GM23338 (cell line): ENCODE measurements around the gene CD46. TPM values are rescaled to one million over a fixed set of nuclear protein-coding genes. Genes with fewer than 3 reads are reported as not detected.

Source experiments
- ATAC-seq: fragments of 200-7000 bp; cut with Tn5 transposase; 3 replicates; pipeline ENCODE4 v1.9.1; 2020
- DNase-seq: peaks from one replicate; pipeline ENCODE4 v3.0.0-alpha.2; 2015; ENCODE audit warnings: low spot score
- H2AFZ ChIP-seq: fragments of 200-600 bp; sonication (generic); 2 replicates; pipeline ENCODE4 v1.8.0; 2016; ENCODE audit warnings: antibody characterized with exemption, mild to moderate bottlenecking, moderate library complexity
- H3F3A ChIP-seq: fragments of 200-600 bp; sonication (generic); replicated peaks from 2 replicates; pipeline ENCODE4 v1.8.0; 2017; ENCODE audit warnings: antibody characterized with exemption, mixed run types, low read depth
- H3K27ac ChIP-seq: fragments of 200-600 bp; sonication (generic); 2 replicates; pipeline ENCODE4 v1.6.1; 2016; ENCODE audit warnings: low read depth
- H3K27me3 ChIP-seq: fragments of 200-600 bp; sonication (generic); 2 replicates; pipeline ENCODE4 v1.8.0; 2016; ENCODE audit warnings: mild to moderate bottlenecking, mixed run types, moderate library complexity; ENCODE audit not compliant: insufficient read depth
- H3K36me3 ChIP-seq: fragments of 200-600 bp; sonication (generic); 2 replicates; pipeline ENCODE4 v1.8.0; 2016; ENCODE audit warnings: mild to moderate bottlenecking; ENCODE audit not compliant: insufficient read depth
- H3K4me1 ChIP-seq: fragments of 200-600 bp; sonication (generic); 2 replicates; pipeline ENCODE4 v1.8.0; 2016; ENCODE audit warnings: mild to moderate bottlenecking, moderate library complexity; ENCODE audit not compliant: insufficient read depth
- H3K4me2 ChIP-seq: fragments of 200-600 bp; sonication (generic); 2 replicates; pipeline ENCODE4 v1.7.1; 2017; ENCODE audit warnings: mixed run types
- H3K4me3 ChIP-seq: fragments of 200-600 bp; sonication (generic); 2 replicates; pipeline ENCODE4 v1.6.1; 2016; ENCODE audit warnings: mixed run types
- H3K79me2 ChIP-seq: fragments of 200-600 bp; sonication (generic); replicated peaks from 2 replicates; pipeline ENCODE4 v1.8.0; 2017; ENCODE audit warnings: mild to moderate bottlenecking; ENCODE audit not compliant: insufficient read depth
- H3K9me2 ChIP-seq: fragments of 200-600 bp; sonication (generic); 2 replicates; pipeline ENCODE4 v1.8.0; 2017; ENCODE audit not compliant: insufficient read depth
- H4K20me1 ChIP-seq: fragments of 200-600 bp; sonication (generic); replicated peaks from 2 replicates; pipeline ENCODE4 v1.8.0; 2017; ENCODE audit warnings: mild to moderate bottlenecking; ENCODE audit not compliant: insufficient read depth
- H3K27ac Mint-ChIP-seq: 2 replicates; pipeline ENCODE4 v1.8.0; 2020; ENCODE audit warnings: inconsistent platforms, mild to moderate bottlenecking, moderate library complexity, mixed read lengths
- H3K27me3 Mint-ChIP-seq: 3 replicates; pipeline ENCODE4 v1.8.0; 2022; ENCODE audit warnings: low read depth, mild to moderate bottlenecking, moderate library complexity, mixed read lengths, inconsistent platforms; ENCODE audit not compliant: insufficient read depth, poor library complexity
- H3K36me3 Mint-ChIP-seq: 3 replicates; pipeline ENCODE4 v1.8.0; 2021; ENCODE audit warnings: low read depth, mild to moderate bottlenecking, inconsistent platforms, moderate library complexity, mixed read lengths
- H3K4me1 Mint-ChIP-seq: 3 replicates; pipeline ENCODE4 v1.8.0; 2020; ENCODE audit warnings: mild to moderate bottlenecking, inconsistent platforms, mixed read lengths
- H3K4me3 Mint-ChIP-seq: 3 replicates; pipeline ENCODE4 v1.8.0; 2021; ENCODE audit warnings: moderate library complexity, mild to moderate bottlenecking, inconsistent platforms, mixed read lengths
- H3K9me3 Mint-ChIP-seq: 3 replicates; pipeline ENCODE4 v1.8.0; 2020; ENCODE audit warnings: moderate library complexity, mild to moderate bottlenecking, inconsistent platforms, mixed read lengths
- CREB1 ChIP-seq: fragments of 250-450 bp; sonication (Bioruptor Pico); IDR thresholded peaks from 2 replicates; pipeline ENCODE4 v1.5.0; 2020; ENCODE audit warnings: low read depth, mild to moderate bottlenecking, moderate library complexity
- JUNB ChIP-seq: IDR thresholded peaks from one replicate; pipeline ENCODE4 v1.6.1; 2016; ENCODE audit warnings: antibody characterized with exemption; ENCODE audit not compliant: unreplicated experiment
- NANOG ChIP-seq: IDR thresholded peaks from 2 replicates; pipeline ENCODE4 v1.6.1; 2016; ENCODE audit warnings: antibody characterized with exemption, borderline replicate concordance
- POLR2AphosphoS5 ChIP-seq: IDR thresholded peaks from 2 replicates; pipeline ENCODE4 v1.6.1; 2016; ENCODE audit warnings: antibody characterized with exemption, low read depth
- ZNF114 ChIP-seq: fragments of 250-450 bp; sonication (Bioruptor Pico); IDR thresholded peaks from 2 replicates; pipeline ENCODE4 v1.5.0; 2020; ENCODE audit warnings: mild to moderate bottlenecking, moderate library complexity
- ZNF331 ChIP-seq: fragments of 250-450 bp; sonication (Bioruptor Pico); IDR thresholded peaks from 2 replicates; pipeline ENCODE4 v1.5.0; 2020; ENCODE audit warnings: low read depth, mild to moderate bottlenecking, moderate library complexity
- polyA plus RNA-seq: library from polyadenylated mRNA; unstranded; fragments of >200 nt; fragmentation: Nextera tagmentation; extraction: Ambion mirVana; gene quantifications from 2 replicates; pipeline ENCODE4 v1.2.1, GENCODE V29; 2016
- total RNA-seq: library from RNA; depleted of rRNA; stranded (reverse); fragments of >200 nt; shearing (Covaris generic); gene quantifications from 2 replicates; pipeline ENCODE4 v1.2.3, GENCODE V29; 2014
- TF ChIP-seq, protein P1 (sequence below), 2 experiments: fragments of 200-600 bp in 1 of 2; sonication (generic) in 1 of 2; conservative IDR thresholded peaks; 2 replicates each; pipeline versions ENCODE4 v1.5.1 to v1.6.1; 2016 to 2017; ENCODE audit warnings: antibody characterized with exemption in 2 of 2, low read depth in 2 of 2, mild to moderate bottlenecking in 2 of 2, moderate library complexity in 1 of 2
- TF ChIP-seq, protein P2 (sequence below): IDR thresholded peaks from one replicate; pipeline ENCODE4 v1.6.1; 2018; ENCODE audit warnings: antibody characterized with exemption; ENCODE audit not compliant: unreplicated experiment
- TF ChIP-seq, protein P3 (sequence below): fragments of 250-450 bp; sonication (Bioruptor Pico); IDR thresholded peaks from 2 replicates; pipeline ENCODE4 v1.5.0; 2020; ENCODE audit warnings: mild to moderate bottlenecking, moderate library complexity

Gene CD46
- total and polyA plus RNA-seq, 2 experiments from 2014 or later = 199 to 209 TPM

GRCh38 chr1:207824691-207825408 is 73.0 kb downstream of the CD46 start:
- no peak overlapping the region for H3K27ac ChIP-seq
- H2AFZ ChIP-seq = no peak overlapping the region
- H3F3A ChIP-seq = no peaks in the 10 kb centered on the region
- no peaks in the 10 kb centered on the region for H3K79me2 ChIP-seq
- Mint-ChIP-seq H3K27me3 (peaks cover 5% of the 10 kb centered on the region), H3K27ac (no peak overlapping the region; the same call in 1 of the 2 replicates), H3K36me3 (no peaks in the 10 kb centered on the region; the same call in 2 of the 3 replicates), H3K4me1 (peaks cover 21% of the 10 kb centered on the region), H3K9me3 (no peaks in the 10 kb centered on the region), H3K4me3 (no peak overlapping the region)
- H3K4me1 ChIP-seq = no peaks in the 10 kb centered on the region
- ATAC-seq (no peak), DNase-seq (no peak)
- TF ChIP-seq JUNB (no peak), ZNF331 (CRISPR knock-in tag) (no peak), NANOG (no peak), ZNF114 (CRISPR knock-in tag) (no peak), POLR2AphosphoS5 (no peak), CREB1 (no peak)
- TF ChIP-seq, protein P1, sequence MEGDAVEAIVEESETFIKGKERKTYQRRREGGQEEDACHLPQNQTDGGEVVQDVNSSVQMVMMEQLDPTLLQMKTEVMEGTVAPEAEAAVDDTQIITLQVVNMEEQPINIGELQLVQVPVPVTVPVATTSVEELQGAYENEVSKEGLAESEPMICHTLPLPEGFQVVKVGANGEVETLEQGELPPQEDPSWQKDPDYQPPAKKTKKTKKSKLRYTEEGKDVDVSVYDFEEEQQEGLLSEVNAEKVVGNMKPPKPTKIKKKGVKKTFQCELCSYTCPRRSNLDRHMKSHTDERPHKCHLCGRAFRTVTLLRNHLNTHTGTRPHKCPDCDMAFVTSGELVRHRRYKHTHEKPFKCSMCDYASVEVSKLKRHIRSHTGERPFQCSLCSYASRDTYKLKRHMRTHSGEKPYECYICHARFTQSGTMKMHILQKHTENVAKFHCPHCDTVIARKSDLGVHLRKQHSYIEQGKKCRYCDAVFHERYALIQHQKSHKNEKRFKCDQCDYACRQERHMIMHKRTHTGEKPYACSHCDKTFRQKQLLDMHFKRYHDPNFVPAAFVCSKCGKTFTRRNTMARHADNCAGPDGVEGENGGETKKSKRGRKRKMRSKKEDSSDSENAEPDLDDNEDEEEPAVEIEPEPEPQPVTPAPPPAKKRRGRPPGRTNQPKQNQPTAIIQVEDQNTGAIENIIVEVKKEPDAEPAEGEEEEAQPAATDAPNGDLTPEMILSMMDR (conservative IDR thresholded peaks at IDR 0.05; ENCODE audit: low read depth in 2 of 2) = no peak
- TF ChIP-seq, protein P2, sequence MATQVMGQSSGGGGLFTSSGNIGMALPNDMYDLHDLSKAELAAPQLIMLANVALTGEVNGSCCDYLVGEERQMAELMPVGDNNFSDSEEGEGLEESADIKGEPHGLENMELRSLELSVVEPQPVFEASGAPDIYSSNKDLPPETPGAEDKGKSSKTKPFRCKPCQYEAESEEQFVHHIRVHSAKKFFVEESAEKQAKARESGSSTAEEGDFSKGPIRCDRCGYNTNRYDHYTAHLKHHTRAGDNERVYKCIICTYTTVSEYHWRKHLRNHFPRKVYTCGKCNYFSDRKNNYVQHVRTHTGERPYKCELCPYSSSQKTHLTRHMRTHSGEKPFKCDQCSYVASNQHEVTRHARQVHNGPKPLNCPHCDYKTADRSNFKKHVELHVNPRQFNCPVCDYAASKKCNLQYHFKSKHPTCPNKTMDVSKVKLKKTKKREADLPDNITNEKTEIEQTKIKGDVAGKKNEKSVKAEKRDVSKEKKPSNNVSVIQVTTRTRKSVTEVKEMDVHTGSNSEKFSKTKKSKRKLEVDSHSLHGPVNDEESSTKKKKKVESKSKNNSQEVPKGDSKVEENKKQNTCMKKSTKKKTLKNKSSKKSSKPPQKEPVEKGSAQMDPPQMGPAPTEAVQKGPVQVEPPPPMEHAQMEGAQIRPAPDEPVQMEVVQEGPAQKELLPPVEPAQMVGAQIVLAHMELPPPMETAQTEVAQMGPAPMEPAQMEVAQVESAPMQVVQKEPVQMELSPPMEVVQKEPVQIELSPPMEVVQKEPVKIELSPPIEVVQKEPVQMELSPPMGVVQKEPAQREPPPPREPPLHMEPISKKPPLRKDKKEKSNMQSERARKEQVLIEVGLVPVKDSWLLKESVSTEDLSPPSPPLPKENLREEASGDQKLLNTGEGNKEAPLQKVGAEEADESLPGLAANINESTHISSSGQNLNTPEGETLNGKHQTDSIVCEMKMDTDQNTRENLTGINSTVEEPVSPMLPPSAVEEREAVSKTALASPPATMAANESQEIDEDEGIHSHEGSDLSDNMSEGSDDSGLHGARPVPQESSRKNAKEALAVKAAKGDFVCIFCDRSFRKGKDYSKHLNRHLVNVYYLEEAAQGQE = no peak
- TF ChIP-seq, protein P3, sequence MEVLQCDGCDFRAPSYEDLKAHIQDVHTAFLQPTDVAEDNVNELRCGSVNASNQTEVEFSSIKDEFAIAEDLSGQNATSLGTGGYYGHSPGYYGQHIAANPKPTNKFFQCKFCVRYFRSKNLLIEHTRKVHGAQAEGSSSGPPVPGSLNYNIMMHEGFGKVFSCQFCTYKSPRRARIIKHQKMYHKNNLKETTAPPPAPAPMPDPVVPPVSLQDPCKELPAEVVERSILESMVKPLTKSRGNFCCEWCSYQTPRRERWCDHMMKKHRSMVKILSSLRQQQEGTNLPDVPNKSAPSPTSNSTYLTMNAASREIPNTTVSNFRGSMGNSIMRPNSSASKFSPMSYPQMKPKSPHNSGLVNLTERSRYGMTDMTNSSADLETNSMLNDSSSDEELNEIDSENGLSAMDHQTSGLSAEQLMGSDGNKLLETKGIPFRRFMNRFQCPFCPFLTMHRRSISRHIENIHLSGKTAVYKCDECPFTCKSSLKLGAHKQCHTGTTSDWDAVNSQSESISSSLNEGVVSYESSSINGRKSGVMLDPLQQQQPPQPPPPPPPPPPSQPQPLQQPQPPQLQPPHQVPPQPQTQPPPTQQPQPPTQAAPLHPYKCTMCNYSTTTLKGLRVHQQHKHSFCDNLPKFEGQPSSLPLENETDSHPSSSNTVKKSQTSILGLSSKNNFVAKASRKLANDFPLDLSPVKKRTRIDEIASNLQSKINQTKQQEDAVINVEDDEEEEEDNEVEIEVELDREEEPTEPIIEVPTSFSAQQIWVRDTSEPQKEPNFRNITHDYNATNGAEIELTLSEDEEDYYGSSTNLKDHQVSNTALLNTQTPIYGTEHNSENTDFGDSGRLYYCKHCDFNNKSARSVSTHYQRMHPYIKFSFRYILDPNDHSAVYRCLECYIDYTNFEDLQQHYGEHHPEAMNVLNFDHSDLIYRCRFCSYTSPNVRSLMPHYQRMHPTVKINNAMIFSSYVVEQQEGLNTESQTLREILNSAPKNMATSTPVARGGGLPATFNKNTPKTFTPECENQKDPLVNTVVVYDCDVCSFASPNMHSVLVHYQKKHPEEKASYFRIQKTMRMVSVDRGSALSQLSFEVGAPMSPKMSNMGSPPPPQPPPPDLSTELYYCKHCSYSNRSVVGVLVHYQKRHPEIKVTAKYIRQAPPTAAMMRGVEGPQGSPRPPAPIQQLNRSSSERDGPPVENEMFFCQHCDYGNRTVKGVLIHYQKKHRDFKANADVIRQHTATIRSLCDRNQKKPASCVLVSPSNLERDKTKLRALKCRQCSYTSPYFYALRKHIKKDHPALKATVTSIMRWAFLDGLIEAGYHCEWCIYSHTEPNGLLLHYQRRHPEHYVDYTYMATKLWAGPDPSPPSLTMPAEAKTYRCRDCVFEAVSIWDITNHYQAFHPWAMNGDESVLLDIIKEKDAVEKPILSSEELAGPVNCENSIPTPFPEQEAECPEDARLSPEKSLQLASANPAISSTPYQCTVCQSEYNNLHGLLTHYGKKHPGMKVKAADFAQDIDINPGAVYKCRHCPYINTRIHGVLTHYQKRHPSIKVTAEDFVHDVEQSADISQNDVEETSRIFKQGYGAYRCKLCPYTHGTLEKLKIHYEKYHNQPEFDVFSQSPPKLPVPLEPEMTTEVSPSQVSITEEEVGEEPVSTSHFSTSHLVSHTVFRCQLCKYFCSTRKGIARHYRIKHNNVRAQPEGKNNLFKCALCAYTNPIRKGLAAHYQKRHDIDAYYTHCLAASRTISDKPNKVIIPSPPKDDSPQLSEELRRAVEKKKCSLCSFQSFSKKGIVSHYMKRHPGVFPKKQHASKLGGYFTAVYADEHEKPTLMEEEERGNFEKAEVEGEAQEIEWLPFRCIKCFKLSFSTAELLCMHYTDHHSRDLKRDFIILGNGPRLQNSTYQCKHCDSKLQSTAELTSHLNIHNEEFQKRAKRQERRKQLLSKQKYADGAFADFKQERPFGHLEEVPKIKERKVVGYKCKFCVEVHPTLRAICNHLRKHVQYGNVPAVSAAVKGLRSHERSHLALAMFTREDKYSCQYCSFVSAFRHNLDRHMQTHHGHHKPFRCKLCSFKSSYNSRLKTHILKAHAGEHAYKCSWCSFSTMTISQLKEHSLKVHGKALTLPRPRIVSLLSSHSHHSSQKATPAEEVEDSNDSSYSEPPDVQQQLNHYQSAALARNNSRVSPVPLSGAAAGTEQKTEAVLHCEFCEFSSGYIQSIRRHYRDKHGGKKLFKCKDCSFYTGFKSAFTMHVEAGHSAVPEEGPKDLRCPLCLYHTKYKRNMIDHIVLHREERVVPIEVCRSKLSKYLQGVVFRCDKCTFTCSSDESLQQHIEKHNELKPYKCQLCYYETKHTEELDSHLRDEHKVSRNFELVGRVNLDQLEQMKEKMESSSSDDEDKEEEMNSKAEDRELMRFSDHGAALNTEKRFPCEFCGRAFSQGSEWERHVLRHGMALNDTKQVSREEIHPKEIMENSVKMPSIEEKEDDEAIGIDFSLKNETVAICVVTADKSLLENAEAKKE = no peak
- no peaks in the 10 kb centered on the region for H4K20me1 ChIP-seq
- no peak overlapping the region for H3K4me2 ChIP-seq
- no peaks in the 10 kb centered on the region for H3K27me3 ChIP-seq
- no peak overlapping the region for H3K4me3 ChIP-seq
- H3K36me3 ChIP-seq = no peaks in the 10 kb centered on the region
- no peaks in the 10 kb centered on the region for H3K9me2 ChIP-seq
